DOHH2 (cell line): ENCODE results near the gene UBE2Z.

Experiments
- CTCF ChIP-seq: fragments of 200-600 bp; sonication (generic); IDR thresholded peaks from one replicate; pipeline ENCODE4 v1.5.1; 2014; ENCODE audit warnings: antibody characterized with exemption, mild to moderate bottlenecking, low read depth, low read length; ENCODE audit not compliant: poor library complexity, severe bottlenecking
- EZH2phosphoT487 ChIP-seq: fragments of 200-600 bp; sonication (generic); IDR thresholded peaks from 2 replicates; pipeline ENCODE4 v1.6.1; 2017; ENCODE audit warnings: borderline replicate concordance, mild to moderate bottlenecking, antibody characterized with exemption, low read length, moderate library complexity, mixed read lengths

DNA sequence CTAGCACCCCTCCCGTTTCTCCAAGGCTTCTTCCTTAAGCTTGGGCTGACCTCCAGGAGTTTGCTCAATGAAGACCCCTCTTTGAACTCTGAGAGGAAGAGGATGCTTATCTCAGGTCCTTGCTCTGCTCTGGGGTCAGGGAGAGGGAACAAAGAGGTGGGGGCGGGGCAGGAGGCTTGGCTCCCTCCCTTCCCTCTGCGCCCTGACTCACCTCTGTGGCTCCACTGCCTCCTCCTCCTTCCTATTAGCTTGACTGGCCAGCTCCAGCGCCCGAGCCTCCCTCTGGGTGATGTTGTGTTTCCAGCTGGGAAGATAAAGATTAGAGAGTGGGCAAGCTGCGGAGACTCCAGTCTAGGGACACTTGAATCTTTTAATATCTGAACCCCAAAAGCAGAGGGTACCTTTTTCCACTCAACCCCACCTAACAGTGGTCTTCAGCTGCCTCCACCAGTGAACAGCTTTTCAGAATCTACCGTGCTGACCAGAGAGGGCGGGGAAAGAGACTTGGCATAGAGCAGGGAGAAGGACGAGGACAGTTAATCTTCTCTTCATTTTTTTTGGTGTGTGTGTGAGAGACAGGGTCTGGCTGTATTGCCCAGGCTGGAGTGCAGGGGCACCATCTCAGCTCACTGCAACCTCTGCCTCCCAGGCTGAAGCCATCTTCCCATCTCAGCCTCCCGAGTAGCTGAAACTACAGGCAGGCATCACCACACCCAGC is 53.5 kb downstream of the UBE2Z start:
- no peak for TF ChIP-seq CTCF
- TF ChIP-seq EZH2phosphoT487 = no peak
